Measurements from ENCODE around the gene ABCA13. TPM values are rescaled to one million over a fixed set of nuclear protein-coding genes. Genes with fewer than 3 reads are reported as not detected.

The ABCA13 gene
- total RNA-seq, 1 experiment from 2014 or later = 0.76 TPM

DNA sequence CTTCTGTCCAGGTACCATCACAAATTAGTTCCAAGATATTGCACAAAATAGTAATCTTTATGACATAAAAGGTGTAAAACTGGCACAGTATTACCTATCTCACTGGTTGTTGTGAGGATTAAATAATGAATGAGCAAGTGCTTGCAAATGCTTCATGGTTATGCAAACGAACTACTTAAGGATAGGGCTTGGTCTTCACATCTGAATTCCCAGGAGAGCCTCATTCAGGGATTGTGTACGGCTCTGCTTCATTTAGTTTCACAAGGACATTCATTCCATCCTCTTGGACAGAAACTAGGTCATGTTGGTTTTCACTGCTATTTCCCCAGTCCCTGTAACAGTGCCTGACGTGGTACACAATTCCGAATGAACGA lies 12.1 kb downstream of the ABCA13 start:
- intact Hi-C loops (cut with micrococcal nuclease; ENCODE audit: unreplicated experiment) = no loop called here
- TF ChIP-seq, protein P1, sequence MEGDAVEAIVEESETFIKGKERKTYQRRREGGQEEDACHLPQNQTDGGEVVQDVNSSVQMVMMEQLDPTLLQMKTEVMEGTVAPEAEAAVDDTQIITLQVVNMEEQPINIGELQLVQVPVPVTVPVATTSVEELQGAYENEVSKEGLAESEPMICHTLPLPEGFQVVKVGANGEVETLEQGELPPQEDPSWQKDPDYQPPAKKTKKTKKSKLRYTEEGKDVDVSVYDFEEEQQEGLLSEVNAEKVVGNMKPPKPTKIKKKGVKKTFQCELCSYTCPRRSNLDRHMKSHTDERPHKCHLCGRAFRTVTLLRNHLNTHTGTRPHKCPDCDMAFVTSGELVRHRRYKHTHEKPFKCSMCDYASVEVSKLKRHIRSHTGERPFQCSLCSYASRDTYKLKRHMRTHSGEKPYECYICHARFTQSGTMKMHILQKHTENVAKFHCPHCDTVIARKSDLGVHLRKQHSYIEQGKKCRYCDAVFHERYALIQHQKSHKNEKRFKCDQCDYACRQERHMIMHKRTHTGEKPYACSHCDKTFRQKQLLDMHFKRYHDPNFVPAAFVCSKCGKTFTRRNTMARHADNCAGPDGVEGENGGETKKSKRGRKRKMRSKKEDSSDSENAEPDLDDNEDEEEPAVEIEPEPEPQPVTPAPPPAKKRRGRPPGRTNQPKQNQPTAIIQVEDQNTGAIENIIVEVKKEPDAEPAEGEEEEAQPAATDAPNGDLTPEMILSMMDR (conservative IDR thresholded peaks at IDR 0.05) = no peak
- no peak for TF ChIP-seq EZH2 (IDR thresholded peaks at IDR 0.05; ENCODE audit: low read depth)
- H3F3A ChIP-seq (ENCODE audit: insufficient read depth, low read depth) = no peaks in the 10 kb centered on the region
- no peak overlapping the region for H3K4me2 ChIP-seq
- no peaks in the 10 kb centered on the region for H3K79me2 ChIP-seq (ENCODE audit: low read depth)
- H2AFZ ChIP-seq = no peak overlapping the region
- no peaks in the 10 kb centered on the region for H3K9me2 ChIP-seq (ENCODE audit: insufficient read depth)
- H3K4me3 ChIP-seq = no peak overlapping the region
- no peaks in the 10 kb centered on the region for H3K36me3 ChIP-seq (ENCODE audit: low read depth)
- no peaks in the 10 kb centered on the region for H4K20me1 ChIP-seq (ENCODE audit: insufficient read depth)
- no peaks in the 10 kb centered on the region for H3K9me3 ChIP-seq (ENCODE audit: insufficient read depth, low read depth)
- ChIA-PET CTCF (no interaction called here), POLR2A (ENCODE audit: unreplicated experiment) (no interaction called here)
- no peaks in the 10 kb centered on the region for H3K27me3 ChIP-seq (ENCODE audit: insufficient read depth, low read depth)
- no peaks in the 10 kb centered on the region for H3K4me1 ChIP-seq (replicated peaks; ENCODE audit: insufficient read depth)
- DNase-seq = no peak
- H3K27ac ChIP-seq = no peak overlapping the region
- no TSS peak for BruUV-seq (replicated peaks)

DNA sequence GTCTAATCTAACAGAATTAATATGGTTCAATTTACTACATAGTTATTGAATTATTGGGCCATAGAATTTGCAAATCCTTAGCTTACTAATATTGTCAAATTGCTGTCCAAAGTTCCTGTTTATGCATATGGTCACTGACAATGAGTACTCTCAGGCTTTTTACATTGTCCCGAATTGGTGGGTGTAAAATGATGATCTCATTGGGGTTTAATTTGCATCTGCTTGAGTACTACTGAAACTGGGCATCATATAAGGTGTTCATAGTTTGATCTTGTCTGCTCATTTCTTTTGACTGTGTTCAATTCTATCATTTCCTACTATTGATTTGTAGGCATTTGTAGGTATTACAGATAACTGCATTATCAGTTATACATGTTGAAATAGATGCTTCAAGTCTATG lies 12.7 kb downstream of the ABCA13 start:
- CTCF ChIA-PET = no interaction called here
- no peaks in the 10 kb centered on the region for H3F3A ChIP-seq (ENCODE audit: insufficient read depth, low read depth)
- no peaks in the 10 kb centered on the region for H3K36me3 ChIP-seq (ENCODE audit: low read depth)
- H2AFZ ChIP-seq = no peak overlapping the region
- DNase-seq = no peak
- H4K20me1 ChIP-seq (ENCODE audit: insufficient read depth) = no peaks in the 10 kb centered on the region
- no peaks in the 10 kb centered on the region for H3K27me3 ChIP-seq (ENCODE audit: insufficient read depth, low read depth)
- 0 out of 2 replicates have a peak, but pooled peaks cover under 1% of the 10 kb centered on the region for H3K4me1 ChIP-seq (replicated peaks; ENCODE audit: insufficient read depth)
- BruUV-seq (replicated peaks) = no TSS peak
- H3K4me3 ChIP-seq = no peak overlapping the region
- no peaks in the 10 kb centered on the region for H3K9me3 ChIP-seq (ENCODE audit: insufficient read depth, low read depth)
- no peaks in the 10 kb centered on the region for H3K9me2 ChIP-seq (ENCODE audit: insufficient read depth)
- TF ChIP-seq, protein P1 (conservative IDR thresholded peaks at IDR 0.05) = no peak
- no peak for TF ChIP-seq EZH2 (IDR thresholded peaks at IDR 0.05; ENCODE audit: low read depth)
- H3K4me2 ChIP-seq = no peak overlapping the region
- POLR2A ChIA-PET (ENCODE audit: unreplicated experiment) = no interaction called here
- H3K27ac ChIP-seq = no peak overlapping the region
- intact Hi-C loops (cut with micrococcal nuclease; ENCODE audit: unreplicated experiment) = no loop called here
- H3K79me2 ChIP-seq (ENCODE audit: low read depth) = no peaks in the 10 kb centered on the region

- POLR2A ChIA-PET (ENCODE audit: unreplicated experiment) = no interaction called here
- DNase-seq = no peak
- no peaks in the 10 kb centered on the region for H3K9me2 ChIP-seq (ENCODE audit: insufficient read depth)
- no peak for TF ChIP-seq EZH2 (IDR thresholded peaks at IDR 0.05; ENCODE audit: low read depth)
- TF ChIP-seq, protein P1 (conservative IDR thresholded peaks at IDR 0.05) = no peak
- no TSS peak for BruUV-seq (replicated peaks)
- no peaks in the 10 kb centered on the region for H3K79me2 ChIP-seq (ENCODE audit: low read depth)
- H3K27ac ChIP-seq = no peak overlapping the region
- H3K4me1 ChIP-seq (replicated peaks; ENCODE audit: insufficient read depth) = 0 out of 2 replicates have a peak, but pooled peaks cover 7% of the 10 kb centered on the region
- no peaks in the 10 kb centered on the region for H4K20me1 ChIP-seq (ENCODE audit: insufficient read depth)
- H3K27me3 ChIP-seq (ENCODE audit: insufficient read depth, low read depth) = no peaks in the 10 kb centered on the region
- H3K9me3 ChIP-seq (ENCODE audit: insufficient read depth, low read depth) = peaks cover 7% of the 10 kb centered on the region; the same call in 1 of the 2 replicates
- no peaks in the 10 kb centered on the region for H3K36me3 ChIP-seq (ENCODE audit: low read depth)
- peak overlapping the region; percentile 45 for H2AFZ ChIP-seq
- CTCF ChIA-PET = no interaction called here
- intact Hi-C loops (cut with micrococcal nuclease; ENCODE audit: unreplicated experiment) = no loop called here
- no peaks in the 10 kb centered on the region for H3F3A ChIP-seq (ENCODE audit: insufficient read depth, low read depth)
- H3K4me2 ChIP-seq = no peak overlapping the region
- no peak overlapping the region for H3K4me3 ChIP-seq
Measured at GRCh38 chr7:48188776-48189520, 17.7 kb downstream of the ABCA13 start.

All from PC-9 (cell line).